Stomach (tissue), 4 donors: ENCODE data around the gene SCCPDH.

Experiments
- CTCF ChIP-seq, 7 experiments: fragments of 450-650 bp in 4 of 7; fragments of 200-600 bp in 3 of 7; sonication (generic) in 3 of 7; IDR thresholded peaks; one replicate each; pipeline ENCODE4 v1.5.1; 2016 to 2019; ENCODE audit warnings: antibody characterized with exemption in 7 of 7, control low read depth in 2 of 7, mild to moderate bottlenecking in 1 of 7
- EP300 ChIP-seq: sonication (generic); formaldehyde crosslinking; IDR thresholded peaks from one replicate; pipeline ENCODE4 v1.6.1; 2017; ENCODE audit warnings: antibody characterized with exemption
- POLR2A ChIP-seq, 4 donors: fragments of 450-650 bp; IDR thresholded peaks; one replicate each; pipeline ENCODE4 v1.6.1; 2016; ENCODE audit warnings: antibody characterized with exemption in 4 of 4, control low read depth in 2 of 4, mild to moderate bottlenecking in 1 of 4, moderate library complexity in 1 of 4
- POLR2AphosphoS5 ChIP-seq, 3 donors: sonication (generic); formaldehyde crosslinking; IDR thresholded peaks; one replicate each; pipeline ENCODE4 v1.6.1; 2016; ENCODE audit warnings: antibody characterized with exemption in 3 of 3

GRCh38 chr1:246750752-246751151 lies 26.5 kb downstream of the SCCPDH start:
- TF ChIP-seq CTCF (IDR thresholded peaks at IDR 0.05), result no peak
- no peak for TF ChIP-seq POLR2AphosphoS5 (IDR thresholded peaks at IDR 0.05)
- no peak for TF ChIP-seq POLR2A (IDR thresholded peaks at IDR 0.05)
- TF ChIP-seq EP300, result no peak
